GM19324 (cell line): ENCODE measurements around the gene GAREM2.

Source experiments
- ATAC-seq: cut with Tn5 transposase; IDR thresholded peaks from one replicate; pipeline ENCODE4 v1.9.1; 2021; ENCODE audit warnings: mild to moderate bottlenecking, moderate library complexity; ENCODE audit not compliant: unreplicated experiment, low FRiP score

The GAREM2 gene

GRCh38 chr2:26185954-26186770 is 13.3 kb downstream of the GAREM2 start:
- no peak for ATAC-seq

- no peak for ATAC-seq
Observed at GRCh38 chr2:26187114-26187513, 14.2 kb downstream of the GAREM2 start.

GRCh38 chr2:26187537-26188104 is 14.7 kb downstream of the GAREM2 start:
- ATAC-seq, result no peak

GRCh38 chr2:26189123-26189522 is 16.2 kb downstream of the GAREM2 start:
- ATAC-seq, result no peak

GRCh38 chr2:26189751-26190150 is 16.9 kb downstream of the GAREM2 start:
- ATAC-seq, result no peak

- no peak for ATAC-seq
Observed at GRCh38 chr2:26190369-26190768, 17.5 kb downstream of the GAREM2 start.

GRCh38 chr2:26191316-26192159 is 18.6 kb downstream of the GAREM2 start:
- no peak for ATAC-seq

GRCh38 chr2:26193578-26194231 is 20.8 kb downstream of the GAREM2 start:
- no peak for ATAC-seq

- ATAC-seq, result no peak
Observed at GRCh38 chr2:26195040-26195984, 22.4 kb downstream of the GAREM2 start.

- no peak for ATAC-seq
Observed at GRCh38 chr2:26196683-26197418, 24.0 kb downstream of the GAREM2 start.

- no peak for ATAC-seq
Observed at GRCh38 chr2:26197516-26197915, 24.6 kb downstream of the GAREM2 start.

GRCh38 chr2:26202981-26203490 is 30.1 kb downstream of the GAREM2 start:
- no peak for ATAC-seq

GRCh38 chr2:26203906-26204305 is 31.0 kb downstream of the GAREM2 start:
- no peak for ATAC-seq

GRCh38 chr2:26212011-26212410 is 39.1 kb downstream of the GAREM2 start:
- no peak for ATAC-seq

GRCh38 chr2:26214759-26215158 is 41.9 kb downstream of the GAREM2 start:
- no peak for ATAC-seq

GRCh38 chr2:26215833-26216232 is 42.9 kb downstream of the GAREM2 start:
- no peak for ATAC-seq

GRCh38 chr2:26216587-26216986 is 43.7 kb downstream of the GAREM2 start:
- no peak for ATAC-seq

- ATAC-seq, result no peak
Observed at GRCh38 chr2:26217720-26218119, 44.8 kb downstream of the GAREM2 start.

GRCh38 chr2:26223018-26223417 is 50.1 kb downstream of the GAREM2 start:
- no peak for ATAC-seq
